Suprapubic skin (tissue), 4 donors: ENCODE measurements around the gene USP17L30. TPM values are rescaled to one million over a fixed set of nuclear protein-coding genes. Genes with fewer than 3 reads are reported as not detected.
"Not testable (repeated sequence)": the region's sequence is repeated elsewhere in the genome, so short reads cannot be mapped to it uniquely, and the experiment has no call there.

Source experiments
- DNase-seq, 2 donors: peaks; one replicate each; pipeline ENCODE4 v3.0.0-alpha.2; 2019; ENCODE audit warnings: low spot score in 2 of 2
- H3K27ac ChIP-seq: fragments of 200-600 bp; sonication (generic); one replicate; pipeline ENCODE4 v1.5.1; 2019
- H3K27me3 ChIP-seq: fragments of 200-600 bp; sonication (generic); one replicate; pipeline ENCODE4 v1.5.1; 2019
- H3K36me3 ChIP-seq: fragments of 200-600 bp; sonication (generic); one replicate; pipeline ENCODE4 v1.5.1; 2019
- H3K4me1 ChIP-seq: fragments of 200-600 bp; sonication (generic); one replicate; pipeline ENCODE4 v1.5.1; 2019
- H3K4me3 ChIP-seq: fragments of 200-600 bp; sonication (generic); one replicate; pipeline ENCODE4 v1.5.1; 2019; ENCODE audit warnings: mild to moderate bottlenecking
- H3K9me3 ChIP-seq: fragments of 200-600 bp; sonication (generic); one replicate; pipeline ENCODE4 v1.5.1; 2019
- CTCF ChIP-seq, 2 donors: fragments of 200-600 bp in 1 of 2; fragments of 450-650 bp in 1 of 2; sonication (generic) in 1 of 2; IDR thresholded peaks; one replicate each; pipeline ENCODE4 v1.5.1; 2016 to 2019; ENCODE audit warnings: antibody characterized with exemption in 2 of 2, mild to moderate bottlenecking in 1 of 2, moderate library complexity in 1 of 2
- EP300 ChIP-seq: sonication (generic); formaldehyde crosslinking; IDR thresholded peaks from one replicate; pipeline ENCODE4 v1.6.1; 2017; ENCODE audit warnings: antibody characterized with exemption
- POLR2A ChIP-seq, 2 donors: fragments of 450-650 bp; IDR thresholded peaks; one replicate each; pipeline ENCODE4 v1.6.1; 2017; ENCODE audit warnings: antibody characterized with exemption in 2 of 2, mild to moderate bottlenecking in 2 of 2, moderate library complexity in 2 of 2
- POLR2AphosphoS5 ChIP-seq, 3 donors: sonication (generic); formaldehyde crosslinking; IDR thresholded peaks; one replicate each; pipeline ENCODE4 v1.6.1; 2017; ENCODE audit warnings: antibody characterized with exemption in 3 of 3
- WGBS: methylation state at CpG from one replicate; pipeline ENCODE4 v1.1.5; 2018; 5-methylcytosine and 5-hydroxymethylcytosine counted together
- total RNA-seq, 4 donors: library from RNA; depleted of rRNA; stranded (reverse); fragments of >200 nt; gene quantifications; one replicate each; pipeline ENCODE4 v1.1.0, GENCODE V29; 2016

Gene USP17L30
- total RNA-seq, 4 donors from 2014 or later, result not detected

- TF ChIP-seq CTCF (IDR thresholded peaks at IDR 0.05), result peak in 1 of 2 donors; percentile 54
Measured at GRCh38 chr4:9381012-9381534, 18.1 kb downstream of the USP17L30 start.

DNA sequence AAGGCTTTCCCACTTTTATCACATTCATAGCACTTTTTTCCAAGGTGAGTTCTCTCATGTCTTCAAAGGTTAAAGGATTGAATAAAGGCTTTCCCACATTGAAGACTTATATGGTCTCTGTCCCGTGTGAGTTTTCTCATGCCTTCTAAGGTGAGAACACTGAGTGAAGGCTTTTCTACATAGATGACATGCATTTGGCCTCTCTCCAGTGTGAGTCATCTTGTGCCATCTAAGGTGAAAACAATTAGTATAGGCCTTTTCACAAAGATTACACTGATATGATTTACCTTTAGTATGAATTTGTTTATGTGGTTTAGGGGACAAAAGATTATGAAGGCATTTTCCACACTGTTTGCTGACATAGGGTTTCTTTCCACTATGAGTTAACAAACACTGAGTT lies 21.2 kb downstream of the USP17L30 start:
- no peak for TF ChIP-seq CTCF (IDR thresholded peaks at IDR 0.05)
- TF ChIP-seq EP300, result no peak
- TF ChIP-seq POLR2A (IDR thresholded peaks at IDR 0.05), result no peak
- no peak for TF ChIP-seq POLR2AphosphoS5 (IDR thresholded peaks at IDR 0.05)
- Histone ChIP-seq H3K4me1 (no peaks in the 10 kb centered on the region), H3K27me3 (no peaks in the 10 kb centered on the region), H3K9me3 (no peaks in the 10 kb centered on the region), H3K36me3 (no peaks in the 10 kb centered on the region), H3K4me3 (no peak overlapping the region), H3K27ac (no peak overlapping the region)
- 54% methylated on average over 1 of the region's 1 CpG for WGBS
- no peak for DNase-seq

More at GRCh38 chr4:9381012-9381534, 18.1 kb downstream of the USP17L30 start:
- H3K4me3 ChIP-seq, result peak overlapping the region; percentile 42
- DNase-seq, result peak in 1 of 2 donors; percentile 56
- not testable (repeated sequence) for H3K27ac ChIP-seq, H3K9me3 ChIP-seq, H3K4me1 ChIP-seq, H3K36me3 ChIP-seq, H3K27me3 ChIP-seq
- WGBS, result 32% methylated on average over 25 of the region's 36 CpGs

DNA sequence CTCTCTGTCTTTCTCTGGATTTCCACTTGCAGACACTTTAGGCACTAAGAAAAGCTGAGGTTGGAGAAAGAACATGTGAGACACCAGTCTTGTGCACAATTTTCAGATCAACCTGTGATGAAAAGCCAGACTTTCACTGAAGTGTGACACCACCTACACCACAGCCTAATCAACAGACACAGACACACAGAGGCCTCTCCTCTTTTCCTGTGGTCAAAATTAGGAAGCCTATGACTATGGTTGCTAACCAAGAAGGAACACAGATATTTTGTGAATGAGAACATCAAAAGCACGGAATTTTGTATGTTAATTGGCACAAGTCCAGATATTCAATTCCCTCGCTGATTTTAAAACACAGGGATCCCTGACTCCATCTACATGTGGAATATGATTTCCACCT lies 26.1 kb downstream of the USP17L30 start:
- not testable (repeated sequence) for H3K27ac ChIP-seq, H3K4me1 ChIP-seq, H3K4me3 ChIP-seq, H3K27me3 ChIP-seq, H3K36me3 ChIP-seq, DNase-seq, H3K9me3 ChIP-seq
- 31% methylated on average over 2 of the region's 2 CpGs for WGBS

- WGBS, result 74% methylated on average over 2 of the region's 2 CpGs
- not testable (repeated sequence) for DNase-seq, H3K4me1 ChIP-seq, H3K27me3 ChIP-seq, H3K27ac ChIP-seq, H3K4me3 ChIP-seq, H3K9me3 ChIP-seq, H3K36me3 ChIP-seq
Measured at GRCh38 chr4:9405774-9406173, 42.8 kb downstream of the USP17L30 start.

DNA sequence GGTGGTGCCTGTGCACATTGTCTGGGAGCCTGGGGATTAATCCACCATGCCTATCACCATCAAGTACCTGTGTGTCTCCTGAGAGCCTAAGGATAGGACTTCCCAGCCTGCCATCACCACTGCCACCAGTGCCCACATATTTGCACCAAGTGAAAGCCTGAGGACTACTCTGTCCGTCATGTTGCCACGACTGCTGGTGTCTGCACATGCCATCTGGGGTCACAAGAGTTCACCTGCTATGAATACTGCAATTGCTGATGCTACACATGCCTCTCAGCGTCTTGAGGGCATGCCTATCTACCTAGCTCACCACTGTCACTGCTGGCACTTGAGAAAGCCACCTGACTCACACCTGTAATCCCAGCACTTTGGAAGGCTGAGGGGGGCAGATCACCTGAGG lies 43.6 kb downstream of the USP17L30 start:
- WGBS, result 54% methylated on average over 3 of the region's 3 CpGs
- not testable (repeated sequence) for H3K36me3 ChIP-seq, H3K27me3 ChIP-seq, H3K4me3 ChIP-seq, H3K9me3 ChIP-seq, DNase-seq, H3K27ac ChIP-seq, H3K4me1 ChIP-seq

DNA sequence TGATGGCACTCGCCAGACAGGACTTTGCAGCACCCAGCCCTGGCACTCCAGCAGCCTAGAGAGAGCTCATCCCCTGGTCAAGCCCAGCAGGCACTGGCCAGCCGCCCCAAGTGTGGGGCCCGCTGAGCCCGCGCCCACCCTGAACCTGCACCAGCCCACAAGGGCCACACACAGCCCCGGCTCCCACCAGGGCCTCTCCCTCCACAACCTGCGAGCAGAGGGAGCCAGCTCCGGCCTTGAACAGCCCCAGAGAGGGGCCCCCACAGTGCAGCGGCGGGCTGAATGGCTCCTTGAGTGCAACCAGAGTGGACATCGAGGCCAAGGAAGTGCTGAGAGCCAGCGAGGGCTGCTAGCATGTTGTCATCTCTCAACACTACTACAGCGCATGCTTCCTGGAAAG lies 46.9 kb downstream of the USP17L30 start:
- DNase-seq, result no peak
- TF ChIP-seq POLR2AphosphoS5 (IDR thresholded peaks at IDR 0.05) (no peak), CTCF (IDR thresholded peaks at IDR 0.05) (no peak), EP300 (no peak), POLR2A (IDR thresholded peaks at IDR 0.05) (no peak)

More for the DNA sequence above, 46.9 kb downstream of the USP17L30 start:
- Histone ChIP-seq H3K9me3 (no peaks in the 10 kb centered on the region), H3K27ac (no peak overlapping the region), H3K4me1 (no peaks in the 10 kb centered on the region), H3K4me3 (no peak overlapping the region), H3K36me3 (no peaks in the 10 kb centered on the region), H3K27me3 (no peaks in the 10 kb centered on the region)
- WGBS, result 97% methylated on average over 7 of the region's 13 CpGs

Other genes with a start within 250 kb of the USP17L30 start
- not detected for gene FAM90A26, start 192.7 kb upstream of the USP17L30 start, total RNA-seq
- not detected for gene USP17L10, start 152.5 kb upstream of the USP17L30 start, total RNA-seq
- gene USP17L11, start 147.7 kb upstream of the USP17L30 start, total RNA-seq, result not detected
- gene USP17L12, start 143.0 kb upstream of the USP17L30 start, total RNA-seq, result not detected
- gene USP17L13, start 138.2 kb upstream of the USP17L30 start, total RNA-seq, result not detected
- not detected for gene USP17L15, start 128.7 kb upstream of the USP17L30 start, total RNA-seq
- not detected for gene USP17L17, start 119.2 kb upstream of the USP17L30 start, total RNA-seq
- gene USP17L18, start 114.5 kb upstream of the USP17L30 start, total RNA-seq, result not detected
- not detected for gene USP17L19, start 109.8 kb upstream of the USP17L30 start, total RNA-seq
- not detected for gene USP17L20, start 105.0 kb upstream of the USP17L30 start, total RNA-seq
- gene USP17L21, start 100.3 kb upstream of the USP17L30 start, total RNA-seq, result not detected
- gene USP17L22, start 95.5 kb upstream of the USP17L30 start, total RNA-seq, result not detected
- not detected for gene USP17L24, start 38.0 kb upstream of the USP17L30 start, total RNA-seq
- not detected for gene USP17L25, start 33.2 kb upstream of the USP17L30 start, total RNA-seq
- gene USP17L26, start 28.5 kb upstream of the USP17L30 start, total RNA-seq, result not detected
- not detected for gene USP17L5, start 23.7 kb upstream of the USP17L30 start, total RNA-seq
- gene USP17L27, start 19.0 kb upstream of the USP17L30 start, total RNA-seq, result not detected
- not detected for gene USP17L28, start 14.2 kb upstream of the USP17L30 start, total RNA-seq
- not detected for gene USP17L29, start 9.5 kb upstream of the USP17L30 start, total RNA-seq
- not detected for gene DEFB131A, start 81.3 kb downstream of the USP17L30 start, total RNA-seq